OCI-LY3 (cell line): Measurements from ENCODE around the gene GK.

ENCODE experiments used
- H2AFZ ChIP-seq: fragments of 200-600, 300-600 bp; shearing (Covaris generic); 2 replicates; pipeline ENCODE4 v1.6.0; 2014; ENCODE audit warnings: antibody characterized with exemption, low read depth, low read length
- H3K27ac ChIP-seq: fragments of 200-600, 300-600 bp; sonication (generic); 2 replicates; pipeline ENCODE4 v1.5.1; 2014; ENCODE audit warnings: mild to moderate bottlenecking, low read length, moderate library complexity, mixed read lengths
- H3K27me3 ChIP-seq: fragments of 200-600, 300-600 bp; sonication (generic); 2 replicates; pipeline ENCODE4 v1.6.1; 2014; ENCODE audit warnings: low read depth, low read length, mixed read lengths
- H3K36me3 ChIP-seq: fragments of 200-600, 300-600 bp; sonication (generic); replicated peaks from 2 replicates; pipeline ENCODE3; 2014; ENCODE audit warnings: low read depth, low read length, mixed read lengths
- H3K4me1 ChIP-seq: fragments of 300-600, 200-600 bp; sonication (generic); 2 replicates; pipeline ENCODE4 v1.6.1; 2014; ENCODE audit warnings: low read length, mixed read lengths
- H3K4me2 ChIP-seq: fragments of 200-600, 300-600 bp; sonication (generic); 2 replicates; pipeline ENCODE4 v1.6.1; 2014; ENCODE audit warnings: low read length, mixed read lengths
- H3K4me3 ChIP-seq: fragments of 300-600, 200-600 bp; sonication (generic); 2 replicates; pipeline ENCODE4 v1.5.1; 2014; ENCODE audit warnings: antibody characterized with exemption, mild to moderate bottlenecking, low read length, moderate library complexity
- H3K79me2 ChIP-seq: fragments of 300-600, 200-600 bp; shearing (Covaris generic); 2 replicates; pipeline ENCODE4 v1.6.1; 2014; ENCODE audit warnings: mild to moderate bottlenecking, low read length, mixed read lengths
- H3K9ac ChIP-seq: fragments of 300-600, 200-600 bp; shearing (Covaris generic); 2 replicates; pipeline ENCODE4 v1.6.0; 2014; ENCODE audit warnings: mild to moderate bottlenecking, low read length, moderate library complexity
- H3K9me3 ChIP-seq: fragments of 200-600, 300-600 bp; shearing (Covaris generic); 2 replicates; pipeline ENCODE4 v1.6.1; 2014; ENCODE audit warnings: low read length, mixed read lengths; ENCODE audit not compliant: insufficient read depth
- H4K20me1 ChIP-seq: fragments of 200-600, 300-600 bp; sonication (generic); 2 replicates; pipeline ENCODE4 v1.6.1; 2016; ENCODE audit warnings: low read length, mixed read lengths; ENCODE audit not compliant: insufficient read depth
- EZH2phosphoT487 ChIP-seq: fragments of 200-600 bp; shearing (Covaris generic); IDR thresholded peaks from 2 replicates; pipeline ENCODE4 v1.6.1; 2018; ENCODE audit warnings: antibody characterized with exemption, mixed run types, low read depth
- TF ChIP-seq, protein P1 (sequence below): fragments of 200-600, 300-600 bp; sonication (generic); IDR thresholded peaks from 2 replicates; pipeline ENCODE4 v1.5.1; 2014; ENCODE audit warnings: antibody characterized with exemption, low read length, low read depth

The GK gene

GRCh38 chrX:30690330-30690729, 37.1 kb downstream of the GK start:
- H2AFZ ChIP-seq = no peak overlapping the region
- H3K27ac ChIP-seq = no peak overlapping the region
- TF ChIP-seq EZH2phosphoT487 = no peak
- TF ChIP-seq, protein P1, sequence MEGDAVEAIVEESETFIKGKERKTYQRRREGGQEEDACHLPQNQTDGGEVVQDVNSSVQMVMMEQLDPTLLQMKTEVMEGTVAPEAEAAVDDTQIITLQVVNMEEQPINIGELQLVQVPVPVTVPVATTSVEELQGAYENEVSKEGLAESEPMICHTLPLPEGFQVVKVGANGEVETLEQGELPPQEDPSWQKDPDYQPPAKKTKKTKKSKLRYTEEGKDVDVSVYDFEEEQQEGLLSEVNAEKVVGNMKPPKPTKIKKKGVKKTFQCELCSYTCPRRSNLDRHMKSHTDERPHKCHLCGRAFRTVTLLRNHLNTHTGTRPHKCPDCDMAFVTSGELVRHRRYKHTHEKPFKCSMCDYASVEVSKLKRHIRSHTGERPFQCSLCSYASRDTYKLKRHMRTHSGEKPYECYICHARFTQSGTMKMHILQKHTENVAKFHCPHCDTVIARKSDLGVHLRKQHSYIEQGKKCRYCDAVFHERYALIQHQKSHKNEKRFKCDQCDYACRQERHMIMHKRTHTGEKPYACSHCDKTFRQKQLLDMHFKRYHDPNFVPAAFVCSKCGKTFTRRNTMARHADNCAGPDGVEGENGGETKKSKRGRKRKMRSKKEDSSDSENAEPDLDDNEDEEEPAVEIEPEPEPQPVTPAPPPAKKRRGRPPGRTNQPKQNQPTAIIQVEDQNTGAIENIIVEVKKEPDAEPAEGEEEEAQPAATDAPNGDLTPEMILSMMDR = no peak
- H3K27me3 ChIP-seq = no peaks in the 10 kb centered on the region
- no peaks in the 10 kb centered on the region for H4K20me1 ChIP-seq
- no peak overlapping the region for H3K9ac ChIP-seq
- no peak overlapping the region for H3K4me3 ChIP-seq
- H3K36me3 ChIP-seq = no peaks in the 10 kb centered on the region
- H3K4me1 ChIP-seq = no peaks in the 10 kb centered on the region
- H3K9me3 ChIP-seq = no peaks in the 10 kb centered on the region
- H3K79me2 ChIP-seq = no peaks in the 10 kb centered on the region
- H3K4me2 ChIP-seq = no peak overlapping the region

GRCh38 chrX:30693999-30694650, 40.9 kb downstream of the GK start:
- TF ChIP-seq, protein P1 = no peak
- TF ChIP-seq EZH2phosphoT487 = no peak
- H3K4me1 ChIP-seq = no peaks in the 10 kb centered on the region
- H4K20me1 ChIP-seq = no peaks in the 10 kb centered on the region
- no peaks in the 10 kb centered on the region for H3K79me2 ChIP-seq
- no peak overlapping the region for H3K4me3 ChIP-seq
- H2AFZ ChIP-seq = no peak overlapping the region
- H3K9me3 ChIP-seq = no peaks in the 10 kb centered on the region
- H3K36me3 ChIP-seq = peaks cover 6% of the 10 kb centered on the region
- H3K9ac ChIP-seq = no peak overlapping the region
- H3K4me2 ChIP-seq = no peak overlapping the region
- no peak overlapping the region for H3K27ac ChIP-seq
- no peaks in the 10 kb centered on the region for H3K27me3 ChIP-seq

DNA sequence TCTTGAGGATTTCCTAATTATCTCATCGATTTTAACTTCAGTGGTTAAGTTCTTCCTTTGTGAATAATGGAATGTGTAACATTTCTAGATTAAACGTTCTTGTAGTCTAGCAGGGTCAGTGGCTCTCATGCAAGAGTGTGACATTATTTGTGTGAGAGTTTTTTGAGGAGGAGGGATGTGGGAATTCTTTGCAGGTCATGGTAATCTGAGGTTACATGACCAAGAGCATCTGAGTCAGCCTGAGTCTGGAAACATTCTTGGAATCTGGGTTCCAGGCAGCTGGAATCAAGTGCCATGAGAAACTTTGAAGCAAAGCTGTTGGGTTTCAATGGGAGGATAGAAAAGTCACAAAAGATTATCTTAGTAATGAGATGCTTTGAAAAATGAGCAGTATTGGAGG, 49.5 kb downstream of the GK start:
- TF ChIP-seq, protein P1 = no peak
- TF ChIP-seq EZH2phosphoT487 = no peak
- Histone ChIP-seq H3K4me3 (no peak overlapping the region), H3K9me3 (no peaks in the 10 kb centered on the region), H3K4me1 (no peaks in the 10 kb centered on the region), H3K9ac (no peak overlapping the region), H3K4me2 (no peak overlapping the region), H3K36me3 (peaks cover 4% of the 10 kb centered on the region), H4K20me1 (no peaks in the 10 kb centered on the region), H3K79me2 (no peaks in the 10 kb centered on the region), H2AFZ (no peak overlapping the region), H3K27me3 (no peaks in the 10 kb centered on the region), H3K27ac (no peak overlapping the region)

- Histone ChIP-seq H3K36me3 (peaks cover 17% of the 10 kb centered on the region), H3K9me3 (peaks cover 4% of the 10 kb centered on the region; the same call in 1 of the 2 replicates), H3K4me3 (no peak overlapping the region), H2AFZ (no peak overlapping the region), H3K27ac (no peak overlapping the region), H4K20me1 (no peaks in the 10 kb centered on the region), H3K9ac (no peak overlapping the region), H3K4me2 (no peak overlapping the region), H3K27me3 (no peaks in the 10 kb centered on the region), H3K79me2 (no peaks in the 10 kb centered on the region), H3K4me1 (no peaks in the 10 kb centered on the region)
- TF ChIP-seq, protein P1 = no peak
- no peak for TF ChIP-seq EZH2phosphoT487
Observed at GRCh38 chrX:30706216-30706775, 53.1 kb downstream of the GK start.
